HG03095 (cell line): Measurements from ENCODE around the gene VPS39.

Experiments used
- ATAC-seq: cut with Tn5 transposase; IDR thresholded peaks from one replicate; pipeline ENCODE4 v1.9.1; 2021; ENCODE audit warnings: moderate library complexity; ENCODE audit not compliant: unreplicated experiment

VPS39 gene

DNA sequence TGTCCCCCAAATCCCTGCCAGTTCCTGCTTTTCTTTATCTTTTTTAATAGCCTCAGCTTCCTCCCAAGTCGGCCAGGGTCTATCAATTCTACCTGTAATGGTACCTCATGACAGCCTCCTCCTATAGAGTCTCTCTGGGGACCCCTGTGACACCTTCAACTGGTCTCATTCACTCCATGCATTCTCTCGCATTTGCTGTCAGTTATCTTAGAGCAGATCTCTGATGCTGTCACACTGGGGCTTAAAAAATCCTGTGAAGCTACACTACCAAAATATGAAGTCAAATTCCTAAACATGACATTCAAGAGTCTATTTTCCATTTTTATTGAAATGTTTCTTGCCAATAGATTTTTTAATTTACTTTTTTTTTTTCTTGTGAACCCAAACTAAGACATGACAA is 5.5 kb downstream of the VPS39 start:
- no peak for ATAC-seq

DNA sequence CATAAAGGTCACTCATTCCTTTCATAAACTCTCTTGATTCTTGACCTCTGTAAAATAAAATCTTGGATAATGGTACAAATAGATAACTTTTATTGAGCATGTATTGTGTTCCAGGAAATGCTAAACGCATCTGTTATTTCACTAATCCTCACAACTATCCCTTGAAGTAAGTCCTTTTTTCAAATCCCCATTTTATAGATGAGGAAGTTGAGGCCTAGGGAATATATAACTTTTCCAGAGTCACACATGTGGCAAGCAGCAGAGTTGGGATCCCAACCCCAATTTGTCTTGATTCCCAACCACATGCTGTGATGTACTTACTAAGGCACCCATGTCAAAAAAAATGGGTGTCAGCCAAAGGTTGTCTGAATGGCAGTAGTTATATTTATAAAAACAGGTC is 6.3 kb downstream of the VPS39 start:
- no peak for ATAC-seq

DNA sequence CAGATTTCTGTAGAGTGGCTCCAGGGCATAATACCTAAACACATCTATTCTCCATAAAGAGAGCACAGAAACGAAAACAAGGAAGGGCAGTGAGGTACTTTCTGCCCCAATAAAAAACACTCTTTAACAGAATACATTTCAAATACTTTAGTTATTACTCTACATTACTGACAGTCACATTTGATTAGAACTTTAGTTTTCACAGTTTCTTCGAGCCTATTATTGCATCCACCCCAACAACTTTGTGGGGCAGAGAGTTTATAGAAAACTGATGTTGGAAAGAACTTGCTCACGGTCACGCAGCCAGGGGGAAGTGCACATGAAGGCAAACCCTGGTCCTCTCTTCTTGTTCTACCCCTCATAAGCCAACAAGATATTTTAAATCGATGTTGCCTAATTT is 9.0 kb downstream of the VPS39 start:
- ATAC-seq = no peak

DNA sequence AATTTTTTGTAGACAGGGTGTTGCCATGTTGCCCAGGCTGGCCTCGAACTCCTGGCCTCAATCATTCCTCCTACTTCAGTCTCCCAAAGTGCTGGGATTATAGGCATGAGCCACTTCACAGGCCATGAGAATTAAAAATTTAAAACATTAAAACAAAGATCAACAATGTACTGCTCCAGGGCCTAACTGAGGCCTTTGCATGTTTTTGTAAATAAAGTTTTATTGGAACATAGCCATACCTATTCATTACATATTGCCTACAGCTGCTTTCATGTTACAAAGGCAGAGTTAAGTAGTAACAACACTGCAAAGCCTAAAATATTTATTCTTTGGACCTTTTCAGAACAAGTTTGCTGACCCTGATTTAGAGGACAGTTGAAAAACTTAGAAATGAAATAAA is 9.6 kb downstream of the VPS39 start:
- no peak for ATAC-seq

DNA sequence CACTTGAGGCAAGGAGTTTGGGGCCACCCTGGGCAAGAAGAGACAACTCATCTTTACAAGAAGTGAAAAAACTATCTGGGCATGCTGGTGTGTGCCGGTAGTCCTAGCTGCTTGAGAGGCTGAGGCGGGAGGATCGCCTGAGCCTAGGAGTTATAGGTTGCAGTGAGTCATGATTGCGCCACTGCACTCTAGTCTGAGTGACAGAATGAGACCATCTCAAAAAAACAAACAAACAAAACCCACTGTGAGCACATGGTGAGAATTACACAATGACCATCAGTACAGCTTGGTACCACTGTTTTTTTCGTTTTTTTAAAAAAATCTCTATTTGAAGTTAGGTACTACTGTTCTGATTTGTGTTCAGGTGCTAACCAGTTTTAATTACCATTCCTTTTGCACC is 13.6 kb downstream of the VPS39 start:
- no peak for ATAC-seq

DNA sequence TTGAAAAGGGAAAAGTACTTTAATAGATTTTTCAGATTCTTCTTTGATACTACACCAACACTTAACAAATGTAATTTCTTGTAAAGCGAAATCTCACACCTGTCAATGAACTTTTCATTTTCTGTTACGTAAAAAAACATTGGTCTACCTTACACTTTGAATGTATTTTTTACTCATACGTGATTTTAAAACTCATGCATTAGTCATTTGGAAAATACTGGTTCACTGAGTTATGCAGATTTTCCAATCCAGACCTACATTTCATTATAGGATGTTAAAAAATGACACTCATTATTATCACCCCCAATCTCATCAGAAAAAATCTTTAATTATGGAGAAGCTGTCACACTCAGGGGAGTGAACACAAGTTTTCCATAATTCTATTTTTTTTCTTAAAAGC is 14.7 kb downstream of the VPS39 start:
- ATAC-seq = no peak

DNA sequence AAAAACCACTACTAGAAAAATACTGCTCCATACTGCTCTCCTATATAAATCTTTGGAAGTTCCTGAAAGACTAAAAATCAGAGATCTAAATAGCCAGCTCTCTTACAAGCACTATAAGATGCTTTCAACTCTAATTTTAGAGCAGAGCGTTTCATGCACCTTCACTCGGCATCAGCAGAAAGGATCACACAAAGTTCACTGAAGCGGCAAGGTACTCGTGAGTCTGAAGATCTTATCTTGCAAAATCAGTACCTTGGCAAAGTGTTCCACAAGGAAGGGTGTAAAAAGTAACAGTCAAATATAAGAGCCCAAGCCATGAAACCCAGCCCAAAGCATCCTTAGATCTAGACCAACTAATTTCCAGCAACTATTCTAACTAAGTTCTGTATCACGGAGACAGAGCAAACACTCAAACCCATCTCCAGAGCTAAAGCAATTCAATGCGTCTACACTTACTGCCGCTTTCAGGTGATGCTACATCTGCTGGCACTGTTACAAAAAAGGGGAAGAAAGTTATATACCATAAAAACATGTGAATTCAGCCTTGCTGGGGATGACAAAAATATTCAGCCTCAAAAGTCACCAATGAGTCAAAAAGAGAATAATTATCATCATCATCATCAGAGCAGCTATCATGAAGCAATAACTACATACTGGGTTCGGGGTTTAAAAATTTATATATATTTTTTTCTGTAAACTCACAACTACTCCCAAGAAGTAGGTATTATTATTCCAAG is 16.3 kb downstream of the VPS39 start:
- no peak for ATAC-seq

DNA sequence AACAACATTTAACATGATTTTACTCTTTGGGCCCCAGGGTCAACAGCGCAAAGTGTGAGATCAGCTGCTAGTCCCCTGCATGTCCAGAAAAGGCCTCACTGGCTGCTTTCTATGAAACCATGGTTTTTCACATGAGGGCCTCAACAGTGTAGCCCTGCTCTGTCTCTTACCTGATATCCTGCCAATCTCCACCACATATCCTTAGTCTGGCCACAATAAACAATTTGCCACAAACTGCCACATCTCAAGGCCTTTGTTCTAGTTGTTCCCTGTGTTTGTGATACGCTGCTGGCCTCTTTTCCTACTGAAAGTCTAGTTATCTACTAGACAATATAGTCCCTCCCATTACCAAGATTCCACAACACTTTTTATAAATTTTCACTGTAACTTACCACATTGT is 17.7 kb downstream of the VPS39 start:
- no peak for ATAC-seq

DNA sequence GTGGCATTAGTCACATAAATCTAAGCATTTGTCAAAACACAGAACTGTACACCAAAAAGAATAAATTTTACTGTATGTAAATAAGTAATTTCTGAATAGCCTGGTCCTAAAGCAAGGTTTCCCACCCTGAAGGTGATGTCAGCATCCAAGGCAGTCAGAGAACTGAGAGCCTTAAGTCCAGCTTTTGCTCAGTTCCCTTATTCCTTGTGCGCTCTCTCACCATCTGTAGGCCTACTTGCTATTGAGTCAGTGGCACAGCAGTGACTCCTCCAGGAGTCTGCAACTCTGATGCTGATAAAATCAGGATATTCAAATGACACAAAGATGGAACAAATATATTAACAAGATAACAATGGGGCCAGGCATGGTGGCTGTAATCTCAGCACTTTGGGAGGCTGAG is 22.3 kb downstream of the VPS39 start:
- no peak for ATAC-seq

DNA sequence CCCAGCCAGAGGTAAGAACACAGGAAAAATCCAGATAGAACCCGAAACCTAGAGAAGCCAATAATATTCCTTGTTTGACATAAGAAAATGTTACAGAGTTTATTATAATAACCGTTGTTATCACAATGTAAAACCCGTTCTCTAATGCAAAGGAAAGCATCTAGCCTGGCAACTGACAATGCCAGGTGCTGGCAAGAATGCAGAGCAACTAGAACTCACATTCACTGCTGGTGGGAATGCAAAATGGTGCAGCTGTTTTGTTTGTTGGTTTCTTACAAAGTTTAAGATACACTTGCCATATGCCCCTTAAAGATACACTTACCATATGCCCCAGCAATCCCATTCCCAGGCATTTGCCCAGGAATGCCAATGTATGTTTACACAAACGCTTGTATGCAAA is 23.4 kb downstream of the VPS39 start:
- ATAC-seq = no peak

DNA sequence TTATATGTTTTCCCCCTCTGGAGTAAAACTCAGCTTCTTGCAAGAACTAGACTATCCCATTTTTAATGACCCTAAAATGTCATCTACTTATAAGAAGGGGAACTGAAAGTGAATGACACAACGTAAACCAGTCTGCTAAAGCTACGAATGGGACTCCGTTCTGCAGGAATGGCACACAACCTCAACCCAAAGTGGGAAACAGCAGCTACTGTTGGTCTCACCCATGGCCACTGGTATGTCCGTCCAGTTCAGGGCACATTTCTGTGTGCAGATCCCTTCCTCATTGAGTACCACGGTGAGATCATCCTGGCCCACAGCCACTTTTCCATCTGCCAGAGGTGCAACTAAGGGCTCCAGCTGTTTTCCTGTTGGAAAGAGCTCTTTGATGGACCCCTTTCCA is 23.8 kb downstream of the VPS39 start:
- no peak for ATAC-seq

DNA sequence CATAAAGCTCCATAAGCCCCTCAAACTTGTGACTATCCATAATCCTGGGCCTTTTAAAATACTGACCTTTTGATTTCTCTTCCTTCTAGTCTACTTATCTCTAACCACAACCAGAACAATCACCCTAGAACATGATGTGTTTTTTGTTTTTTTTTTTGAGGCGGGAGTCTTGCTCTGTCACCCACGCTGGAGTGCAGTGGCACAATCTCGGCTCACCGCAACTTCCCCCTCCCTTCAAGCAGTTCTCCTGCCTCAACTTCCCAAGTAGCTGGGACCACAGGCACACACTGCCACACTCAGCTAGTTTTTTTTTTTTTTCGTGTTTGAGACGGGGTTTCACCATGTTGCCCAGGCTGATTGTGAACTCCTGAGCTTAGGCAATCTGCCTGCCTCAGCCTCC is 25.1 kb downstream of the VPS39 start:
- ATAC-seq = no peak

DNA sequence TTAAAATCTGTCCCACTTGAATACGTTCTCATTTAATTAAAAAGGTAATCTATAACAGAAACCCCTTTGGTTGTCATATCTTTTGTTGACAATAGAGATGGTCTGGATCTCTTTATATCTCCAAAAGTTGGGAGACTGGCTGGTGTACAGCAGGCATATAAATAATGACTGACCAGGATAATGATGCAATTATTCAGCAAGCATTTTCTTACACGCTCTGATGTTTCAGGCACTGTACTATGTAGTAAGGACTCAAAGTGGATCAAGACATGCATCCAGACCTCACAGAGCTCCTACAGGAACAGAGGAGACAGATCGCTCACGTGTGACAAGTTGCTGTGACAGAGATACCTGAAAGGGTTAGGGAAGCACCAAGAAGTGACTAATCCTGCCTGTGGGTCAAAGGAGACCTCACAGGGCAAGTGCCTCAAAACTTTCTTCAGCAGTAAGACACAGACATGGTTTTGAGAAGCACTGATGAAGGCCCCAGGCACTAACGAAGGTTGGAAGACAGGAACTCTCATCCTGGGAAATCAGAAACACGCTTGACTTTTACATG is 25.7 kb downstream of the VPS39 start:
- no peak for ATAC-seq

DNA sequence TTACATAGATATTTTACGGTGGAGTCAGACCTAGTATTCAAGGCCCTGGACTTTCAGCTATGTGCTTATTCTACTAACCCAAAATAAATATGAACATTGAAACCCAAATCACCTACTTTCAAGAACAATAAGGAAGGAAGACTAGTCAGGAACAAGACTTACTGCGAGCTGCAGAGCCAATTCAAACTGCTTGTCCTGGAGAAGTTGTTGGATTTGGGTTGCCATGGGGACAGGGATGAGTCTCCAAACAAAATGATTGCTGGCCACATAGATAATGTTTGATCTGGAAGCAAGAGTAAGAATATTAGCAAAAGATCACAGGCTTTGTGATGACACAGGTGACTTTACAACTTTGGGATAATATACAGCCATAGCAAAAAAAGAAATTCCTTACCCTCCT is 30.0 kb downstream of the VPS39 start:
- no peak for ATAC-seq

DNA sequence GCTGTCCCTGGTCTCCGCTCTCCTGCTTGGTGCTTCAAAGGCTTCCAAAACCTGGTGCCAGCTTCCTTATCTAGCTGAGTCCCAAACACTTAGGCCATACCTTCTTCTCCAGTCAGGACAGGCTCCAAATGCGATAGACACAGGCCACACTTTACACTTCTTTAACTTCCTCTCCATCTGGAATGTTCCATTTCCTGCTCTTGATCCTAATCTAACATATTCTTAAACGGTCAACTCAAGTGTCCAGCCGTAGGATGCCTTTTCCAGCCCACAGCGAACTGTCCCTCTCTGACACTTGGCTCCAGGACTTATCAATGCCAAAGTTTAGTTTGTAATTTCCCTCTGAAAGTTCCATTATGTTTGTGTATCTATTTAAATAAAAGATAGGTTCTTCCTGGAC is 32.4 kb downstream of the VPS39 start:
- no peak for ATAC-seq

DNA sequence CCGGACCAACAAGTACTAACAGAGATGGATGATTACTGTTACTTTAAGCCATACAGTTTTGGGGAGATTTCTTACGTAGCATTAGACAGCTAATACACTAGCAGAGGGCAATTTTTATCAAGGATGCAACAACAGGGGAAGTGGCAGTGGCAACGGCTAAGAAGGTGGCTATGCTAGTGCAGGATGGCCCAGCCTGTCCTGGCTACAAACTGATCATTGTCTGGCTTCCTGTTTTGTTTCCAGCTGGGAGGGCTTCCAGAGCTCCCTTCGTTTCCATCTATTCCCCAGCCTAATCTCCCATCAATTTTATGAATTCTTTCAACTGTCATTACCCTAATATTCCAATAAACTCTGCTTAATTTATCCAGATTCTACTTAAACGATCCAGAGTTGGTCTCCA is 35.6 kb downstream of the VPS39 start:
- no peak for ATAC-seq

DNA sequence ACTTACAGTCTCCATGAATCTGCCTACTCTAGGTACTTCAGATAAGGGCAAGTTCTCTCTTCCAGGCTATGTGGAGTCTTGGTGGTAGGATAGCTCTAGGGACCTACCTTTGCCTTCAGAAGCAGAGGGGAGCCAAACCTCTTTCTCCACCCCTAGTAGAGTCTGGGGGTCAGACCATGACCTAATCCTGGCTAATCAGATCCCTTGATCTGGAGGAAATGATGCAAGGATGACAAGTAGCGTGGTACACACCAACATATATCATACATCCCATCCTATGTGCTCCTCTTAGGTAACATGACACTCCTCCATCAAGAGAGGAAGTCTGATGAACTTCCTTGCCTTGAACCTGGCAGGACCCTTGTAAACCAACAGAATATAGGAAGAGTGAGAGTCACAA is 36.3 kb downstream of the VPS39 start:
- no peak for ATAC-seq

DNA sequence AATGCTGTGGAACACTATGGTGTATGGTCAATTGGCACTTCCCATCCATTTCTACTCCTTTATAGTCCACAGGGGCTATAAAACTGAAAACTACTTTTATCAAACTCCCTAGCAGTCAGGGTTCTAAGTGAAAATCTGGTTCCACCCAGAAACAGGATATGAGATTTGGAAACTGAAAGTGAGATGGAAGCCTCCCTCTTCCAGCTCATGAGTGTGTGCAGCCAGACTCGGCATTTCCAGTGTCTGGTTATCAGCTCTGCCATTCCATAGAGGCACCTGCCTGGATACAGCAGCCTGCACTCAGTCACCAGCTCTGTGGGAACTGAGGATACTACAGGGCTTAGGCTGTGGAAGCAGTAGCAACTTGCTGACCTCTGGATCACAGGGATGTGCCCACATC is 37.0 kb downstream of the VPS39 start:
- no peak for ATAC-seq

DNA sequence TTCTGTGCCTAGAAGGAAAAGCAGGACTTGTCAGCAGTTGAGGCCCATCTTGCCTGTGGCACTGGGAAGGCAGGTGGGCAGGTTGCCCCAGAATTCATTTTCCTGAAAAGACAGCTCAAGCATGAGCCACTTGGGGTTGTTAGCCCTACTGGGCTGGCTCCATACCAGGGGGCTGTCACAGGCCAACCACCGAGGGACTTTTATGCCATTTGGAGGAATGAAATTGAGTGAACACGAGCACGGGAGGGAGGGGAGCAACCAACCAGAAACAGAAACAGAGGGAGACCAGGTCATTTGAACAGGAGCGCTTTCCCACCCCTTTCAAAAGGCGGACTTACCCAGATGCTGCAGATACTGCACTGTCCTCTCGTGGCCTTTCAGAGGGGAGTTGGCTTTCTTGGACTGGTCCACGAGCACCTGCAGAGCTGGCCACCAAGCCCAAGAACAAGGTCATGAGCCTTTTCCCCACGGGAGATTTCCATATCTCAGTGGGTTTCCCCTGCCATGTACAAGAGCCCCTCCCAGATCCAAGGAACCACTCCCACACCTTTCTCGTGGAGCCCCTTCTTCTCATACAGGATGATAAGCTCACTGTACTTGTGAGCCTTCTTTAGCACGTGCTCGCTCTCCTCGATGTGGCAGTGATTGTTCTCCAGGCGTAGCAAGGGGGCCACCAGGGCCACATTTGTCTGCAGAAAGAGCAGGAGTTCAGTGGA is 41.7 kb downstream of the VPS39 start:
- no peak for ATAC-seq

DNA sequence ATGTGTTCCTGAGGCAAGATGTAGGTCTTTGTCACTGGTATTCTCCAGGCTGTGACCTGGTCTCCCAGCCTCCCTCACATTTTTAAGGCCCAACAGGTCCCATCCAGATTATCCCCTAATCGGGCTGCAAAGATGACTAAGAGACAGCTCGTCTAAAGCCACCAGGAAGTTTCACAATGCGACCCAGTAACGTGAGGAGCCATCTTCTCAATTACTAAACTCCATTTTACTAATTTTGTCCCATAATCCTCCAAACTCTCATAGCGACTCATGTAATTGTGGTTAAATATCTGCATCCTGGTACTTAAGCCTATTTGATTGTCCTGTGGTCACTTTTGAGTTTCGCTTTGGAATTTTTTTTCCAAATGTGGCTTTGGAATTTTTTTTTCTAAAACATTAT is 43.0 kb downstream of the VPS39 start:
- ATAC-seq = no peak

DNA sequence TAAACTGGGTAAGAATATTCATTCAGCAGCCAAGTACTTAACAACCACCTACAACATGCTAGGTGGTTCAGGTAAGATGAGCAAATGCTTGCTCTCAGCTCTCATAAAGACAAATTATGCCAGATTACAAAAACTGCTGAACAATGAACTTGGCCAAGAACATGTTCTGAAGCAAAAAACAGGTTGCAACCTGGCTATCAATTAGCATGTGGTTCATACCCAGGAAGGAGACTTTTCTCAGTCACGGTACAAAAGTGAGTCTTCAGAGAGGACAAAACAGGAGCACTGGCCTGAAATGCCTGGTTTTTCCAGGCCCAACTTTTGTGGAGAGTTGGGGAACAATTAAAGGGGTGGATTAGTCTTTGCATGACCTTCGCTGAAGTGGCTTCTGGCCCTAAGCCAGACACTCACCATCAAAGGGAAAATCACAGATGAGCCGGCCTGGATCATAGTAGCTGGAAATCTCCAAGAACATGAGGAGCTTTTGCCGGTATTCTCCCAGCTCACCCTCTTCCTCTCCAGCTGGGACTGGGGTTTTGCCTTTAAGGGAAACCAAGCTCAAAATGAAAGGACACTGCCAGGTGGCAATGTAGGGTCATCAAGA is 44.1 kb downstream of the VPS39 start:
- ATAC-seq = no peak

DNA sequence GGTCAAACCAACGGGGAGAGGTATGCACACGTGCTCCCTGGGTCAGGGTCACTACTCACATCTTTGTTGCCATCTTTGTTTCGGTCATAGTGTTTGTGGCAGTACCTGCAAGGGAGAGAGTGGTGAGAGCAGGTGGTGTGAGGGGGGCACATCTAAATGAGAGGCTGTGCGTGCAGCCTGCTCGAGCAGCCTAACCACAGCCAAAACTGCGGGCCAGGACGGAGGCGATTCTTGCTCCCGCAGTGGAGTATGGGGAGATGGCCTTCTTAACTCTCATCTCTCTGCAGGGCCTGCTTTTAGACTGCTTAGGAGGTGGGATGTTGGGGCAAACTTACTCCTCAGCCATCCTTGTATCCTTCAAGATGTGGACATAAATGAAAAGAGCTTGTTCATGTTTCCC is 44.8 kb downstream of the VPS39 start:
- ATAC-seq = no peak
